Activated naive CD4-positive, alpha-beta T cell (primary cell): ENCODE measurements around the gene KIAA0319L.

Experiments
- DNase-seq, 4 experiments: peaks; one replicate each; lab custom pipeline; 2025; lab: John Stamatoyannopoulos, UW

Gene KIAA0319L

GRCh38 chr1:35444519-35444774, 112.8 kb downstream of the KIAA0319L start:
- DNase-seq = no peak

GRCh38 chr1:35443768-35444518, 113.3 kb downstream of the KIAA0319L start:
- DNase-seq = no peak

- no peak for DNase-seq
Measured at GRCh38 chr1:35442734-35443133, 114.5 kb downstream of the KIAA0319L start.

GRCh38 chr1:35441926-35442579, 115.2 kb downstream of the KIAA0319L start:
- DNase-seq = no peak

- DNase-seq = no peak
Measured at GRCh38 chr1:35439626-35440025, 117.6 kb downstream of the KIAA0319L start.

GRCh38 chr1:35437200-35437599, 120.0 kb downstream of the KIAA0319L start:
- DNase-seq = no peak

- DNase-seq = no peak
Measured at GRCh38 chr1:35436078-35436477, 121.1 kb downstream of the KIAA0319L start.

- DNase-seq = no peak
Measured at GRCh38 chr1:35434703-35435102, 122.5 kb downstream of the KIAA0319L start.

- DNase-seq = no peak
Measured at GRCh38 chr1:35433714-35434113, 123.5 kb downstream of the KIAA0319L start.

- no peak for DNase-seq
Measured at GRCh38 chr1:35432231-35432630, 125.0 kb downstream of the KIAA0319L start.

- DNase-seq = no peak
Measured at GRCh38 chr1:35431173-35431599, 126.0 kb downstream of the KIAA0319L start.

- no peak for DNase-seq
Measured at GRCh38 chr1:35430762-35431161, 126.4 kb downstream of the KIAA0319L start.

- DNase-seq = no peak
Measured at GRCh38 chr1:35428360-35428759, 128.8 kb downstream of the KIAA0319L start.

- no peak for DNase-seq
Measured at GRCh38 chr1:35426097-35426586, 131.1 kb downstream of the KIAA0319L start.

- no peak for DNase-seq
Measured at GRCh38 chr1:35408925-35409324, 148.3 kb downstream of the KIAA0319L start.

GRCh38 chr1:35407743-35408142, 149.5 kb downstream of the KIAA0319L start:
- no peak for DNase-seq

GRCh38 chr1:35406103-35406502, 151.1 kb downstream of the KIAA0319L start:
- DNase-seq = no peak

- DNase-seq = no peak
Measured at GRCh38 chr1:35401049-35401448, 156.2 kb downstream of the KIAA0319L start.

GRCh38 chr1:35398739-35399138, 158.5 kb downstream of the KIAA0319L start:
- DNase-seq = no peak

- DNase-seq = no peak
Measured at GRCh38 chr1:35394386-35394785, 162.8 kb downstream of the KIAA0319L start.

GRCh38 chr1:35390600-35391494, 166.4 kb downstream of the KIAA0319L start:
- DNase-seq = no peak

GRCh38 chr1:35386959-35387358, 170.2 kb downstream of the KIAA0319L start:
- DNase-seq = no peak

GRCh38 chr1:35386290-35386689, 170.9 kb downstream of the KIAA0319L start:
- DNase-seq = no peak
